Activated CD4-positive, alpha-beta T cell treated with anti-CD3 and anti-CD28 coated beads, Interleukin-2, amount 10 ng/mL, durations not matched to agents 7 days and 5 days (primary cell): ENCODE measurements around the gene MAD1L1. TPM values are rescaled to one million over a fixed set of nuclear protein-coding genes. Genes with fewer than 3 reads are reported as not detected.

ENCODE experiments used
- CTCF ChIA-PET: fragments of 350-600 bp; sonication (Branson Sonifier 250); formaldehyde crosslinking; loops from one replicate; lab custom pipeline; 2021; ENCODE audit warnings: antibody characterized with exemption; lab: Charles Lee
- POLR2A ChIA-PET: fragments of 350-600 bp; sonication (Branson Sonifier 250); formaldehyde crosslinking; loops from one replicate; lab custom pipeline; 2021; ENCODE audit warnings: antibody characterized with exemption; lab: Charles Lee
- DNase-seq: peaks from one replicate; pipeline ENCODE4 v3.0.0-alpha.2; 2020
- H3K27ac Mint-ChIP-seq: one replicate; pipeline ENCODE4 v1.8.0; 2021; ENCODE audit warnings: mild to moderate bottlenecking, moderate library complexity, mixed read lengths
- H3K27me3 Mint-ChIP-seq: one replicate; pipeline ENCODE4 v1.8.0; 2021; ENCODE audit warnings: mixed read lengths
- H3K36me3 Mint-ChIP-seq: one replicate; pipeline ENCODE4 v1.8.0; 2021; ENCODE audit warnings: low read depth, mixed read lengths
- H3K4me1 Mint-ChIP-seq: one replicate; pipeline ENCODE4 v1.8.0; 2021; ENCODE audit warnings: mixed read lengths
- H3K4me3 Mint-ChIP-seq: one replicate; pipeline ENCODE4 v1.8.0; 2021; ENCODE audit warnings: mild to moderate bottlenecking, moderate library complexity, mixed read lengths
- H3K9me3 Mint-ChIP-seq: one replicate; pipeline ENCODE4 v1.8.0; 2021; ENCODE audit warnings: mixed read lengths
- total RNA-seq, 2 experiments: library from RNA; stranded (reverse); gene quantifications; one replicate each; pipeline ENCODE4 v1.2.3, GENCODE V29; 2021

MAD1L1 gene
- total RNA-seq, 2 experiments from 2014 or later: 125 to 127 TPM

DNA sequence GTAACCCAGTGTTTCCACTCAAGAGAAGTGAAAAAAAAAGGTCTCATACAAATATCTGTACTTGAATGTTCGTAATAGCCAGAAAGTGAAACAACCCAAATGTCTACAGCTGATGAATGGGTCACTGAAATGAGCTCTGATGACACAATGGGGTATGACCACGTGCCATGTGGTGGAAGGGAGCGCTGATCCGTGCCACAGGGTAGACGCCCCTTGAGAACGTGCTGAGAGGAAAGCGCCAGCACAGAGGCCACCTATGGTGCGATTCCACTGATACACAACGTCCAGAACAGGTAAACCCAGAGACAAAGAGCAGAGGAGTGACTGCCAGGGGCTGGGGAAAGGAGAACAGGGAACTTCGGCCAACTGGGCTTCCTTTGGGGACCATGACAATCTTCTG lies 50.3 kb downstream of the MAD1L1 start:
- H3K36me3 Mint-ChIP-seq: peaks cover 11% of the 10 kb centered on the region
- no peak for DNase-seq
- H3K27ac Mint-ChIP-seq: no peak overlapping the region
- H3K4me1 Mint-ChIP-seq: no peaks in the 10 kb centered on the region
- no peak overlapping the region for H3K4me3 Mint-ChIP-seq
- H3K9me3 Mint-ChIP-seq: no peaks in the 10 kb centered on the region
- H3K27me3 Mint-ChIP-seq: no peaks in the 10 kb centered on the region
- POLR2A ChIA-PET: interaction anchor here (0.6 kb wide), 1 partner anchor 165 kb away, joined by 3 read pairs; no protein-coding TSS in a partner anchor
- CTCF ChIA-PET: interaction anchor here (1.1 to 1.2 kb wide), 2 partner anchors 13 to 159 kb away, joined by 3 read pairs; no protein-coding TSS in a partner anchor

DNA sequence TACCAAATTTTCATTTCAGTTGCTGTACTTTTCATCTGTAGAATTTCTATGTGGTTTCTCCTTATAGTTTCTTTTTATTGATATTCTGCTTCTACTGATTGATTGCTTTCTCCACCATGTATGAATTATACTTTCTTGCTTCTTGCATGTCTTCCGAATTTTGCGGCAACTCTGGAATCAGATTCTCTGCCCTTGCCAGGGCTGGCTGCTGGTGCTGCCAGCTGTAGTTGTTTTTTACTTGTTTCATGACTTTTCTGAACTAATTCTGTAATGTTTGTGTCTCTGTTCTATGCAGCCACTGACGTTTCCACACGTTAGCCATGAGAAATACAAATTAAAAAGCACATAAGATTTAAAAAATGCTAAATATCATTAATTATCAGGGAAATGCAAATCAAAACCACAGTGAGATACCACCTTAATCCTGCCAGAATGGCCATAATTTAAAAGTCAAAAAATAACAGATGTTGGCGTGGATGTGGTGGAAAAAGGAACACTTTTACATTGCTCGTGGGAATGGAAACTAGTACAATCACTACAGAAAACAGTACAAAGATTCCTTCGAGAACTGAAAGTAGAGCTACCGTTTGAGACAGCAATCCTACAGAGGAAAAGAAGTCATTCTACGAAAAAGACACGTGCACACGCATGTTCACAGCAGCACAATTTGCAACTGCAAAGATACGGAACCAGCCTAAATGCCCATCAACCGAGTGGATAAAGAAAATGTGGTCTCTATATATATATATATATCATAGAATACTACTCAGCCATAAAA lies 51.5 kb downstream of the MAD1L1 start:
- Mint-ChIP-seq H3K4me1 (no peaks in the 10 kb centered on the region), H3K27me3 (no peaks in the 10 kb centered on the region), H3K27ac (peak overlapping the region; percentile 42), H3K4me3 (no peak overlapping the region), H3K36me3 (peaks cover 11% of the 10 kb centered on the region), H3K9me3 (no peaks in the 10 kb centered on the region)
- CTCF ChIA-PET: interaction anchor here (1.1 kb wide), 1 partner anchor 14 kb away, joined by 3 read pairs; no protein-coding TSS in a partner anchor
- POLR2A ChIA-PET: no interaction called here
- no peak for DNase-seq

DNA sequence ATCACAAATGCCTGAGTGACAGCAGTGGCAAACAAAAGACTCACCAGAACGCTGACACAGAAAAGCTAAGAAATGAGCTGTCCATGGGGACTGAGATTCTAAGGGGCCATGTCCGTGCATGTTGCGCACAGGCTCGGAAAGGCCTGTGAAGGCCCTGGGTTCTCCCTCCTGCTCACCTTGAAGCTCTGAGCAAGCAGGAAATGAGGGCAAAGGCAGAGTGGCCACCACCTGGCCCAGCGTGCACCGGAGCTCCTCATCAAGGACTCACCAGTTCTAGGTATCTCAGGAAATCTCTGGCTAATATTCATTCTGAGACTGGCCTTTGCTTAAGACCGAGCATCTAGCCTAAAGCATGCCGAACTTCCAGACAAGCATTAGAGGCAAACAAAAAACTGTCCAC lies 52.7 kb downstream of the MAD1L1 start:
- Mint-ChIP-seq H3K4me3 (no peak overlapping the region), H3K4me1 (peaks cover 4% of the 10 kb centered on the region), H3K36me3 (peaks cover 6% of the 10 kb centered on the region), H3K9me3 (no peaks in the 10 kb centered on the region), H3K27ac (no peak overlapping the region), H3K27me3 (no peaks in the 10 kb centered on the region)
- CTCF ChIA-PET: interaction anchor here (0.6 kb wide), 2 partner anchors 15 to 29 kb away, joined by 3 to 4 read pairs; no protein-coding TSS in a partner anchor
- DNase-seq: no peak
- POLR2A ChIA-PET: interaction anchor here (0.5 kb wide), 1 partner anchor 267 kb away, joined by 3 read pairs; no protein-coding TSS in a partner anchor

DNA sequence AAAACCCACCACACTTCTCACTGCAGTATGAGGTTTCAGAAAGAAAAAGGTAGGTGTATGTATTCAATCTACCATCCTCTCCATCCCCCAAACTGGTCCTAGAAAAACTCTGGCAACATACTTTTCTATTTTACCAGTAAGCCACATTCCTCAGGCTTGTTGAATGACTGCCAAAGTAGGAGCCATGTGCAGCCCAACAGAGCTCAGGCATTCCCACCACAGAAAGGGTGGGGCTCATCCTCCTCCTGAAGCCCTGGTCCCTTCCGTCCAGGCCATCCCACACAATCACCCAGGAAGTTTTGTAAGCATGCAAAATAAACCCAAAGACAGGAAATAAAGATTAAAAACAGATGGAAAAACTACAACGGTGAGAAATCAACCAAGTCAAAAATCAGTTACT lies 57.2 kb downstream of the MAD1L1 start:
- no peak overlapping the region for H3K4me3 Mint-ChIP-seq
- DNase-seq: no peak
- ChIA-PET POLR2A (no interaction called here), CTCF (interaction anchor here (0.6 kb wide), 1 partner anchor 1980 kb away, joined by 3 read pairs; no protein-coding TSS in a partner anchor)
- no peaks in the 10 kb centered on the region for H3K36me3 Mint-ChIP-seq
- H3K27ac Mint-ChIP-seq: no peak overlapping the region
- H3K27me3 Mint-ChIP-seq: no peaks in the 10 kb centered on the region
- H3K9me3 Mint-ChIP-seq: no peaks in the 10 kb centered on the region
- peaks cover 6% of the 10 kb centered on the region for H3K4me1 Mint-ChIP-seq

DNA sequence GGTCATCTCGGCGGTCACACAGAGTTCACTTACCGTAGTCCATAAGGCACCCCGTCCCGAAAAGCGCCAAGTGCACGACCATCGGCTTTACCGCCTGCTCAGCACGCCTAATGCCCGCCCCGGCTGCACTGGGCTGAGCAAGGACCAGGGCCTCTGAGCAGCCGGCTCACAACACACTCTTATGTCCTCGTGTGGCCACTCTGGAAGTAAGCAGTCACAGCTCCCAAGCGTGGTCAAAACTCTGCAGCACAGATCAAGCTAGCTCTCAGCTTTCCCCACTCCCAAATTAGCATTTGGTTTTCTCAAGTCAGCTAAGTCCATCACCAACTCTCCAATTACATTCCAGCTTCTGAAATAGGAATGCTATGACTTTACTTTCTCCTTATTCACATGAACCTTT lies 57.7 kb downstream of the MAD1L1 start:
- H3K36me3 Mint-ChIP-seq: no peaks in the 10 kb centered on the region
- CTCF ChIA-PET: interaction anchor here (0.6 kb wide), 1 partner anchor 1980 kb away, joined by 3 read pairs; no protein-coding TSS in a partner anchor

DNA sequence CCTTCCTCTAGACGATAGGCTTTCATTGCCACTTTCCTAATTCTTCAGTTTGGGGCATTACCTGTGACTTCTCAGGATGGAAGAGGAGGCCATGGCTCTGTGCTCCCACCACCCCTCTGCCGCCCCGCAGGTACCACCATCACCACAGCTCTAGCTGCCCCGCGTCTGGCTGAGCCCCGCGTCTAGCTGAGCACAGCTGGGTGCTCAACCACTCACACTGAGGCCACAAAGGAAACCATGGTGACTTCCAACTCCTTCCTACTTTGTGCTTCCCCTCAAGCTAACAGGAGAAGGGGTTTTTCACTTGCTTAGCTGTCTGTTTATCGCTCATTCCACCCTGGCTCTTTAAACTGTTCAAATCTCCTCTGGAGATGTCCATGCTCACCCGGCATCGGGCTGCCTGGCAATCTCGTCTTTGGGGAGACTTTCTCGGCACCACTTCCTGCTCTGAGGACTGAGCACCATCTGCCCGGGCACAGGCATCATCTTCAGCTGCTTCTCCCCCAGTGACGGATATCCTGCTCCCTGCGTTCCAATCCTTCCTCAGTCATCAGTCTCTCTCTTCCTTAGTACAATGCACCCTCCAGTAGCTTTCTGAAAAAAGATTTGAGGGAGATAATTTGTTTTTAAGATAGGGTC lies 59.4 kb downstream of the MAD1L1 start:
- Mint-ChIP-seq H3K36me3 (no peaks in the 10 kb centered on the region), H3K4me1 (peaks cover 6% of the 10 kb centered on the region), H3K4me3 (no peak overlapping the region), H3K27ac (no peak overlapping the region), H3K9me3 (no peaks in the 10 kb centered on the region), H3K27me3 (no peaks in the 10 kb centered on the region)
- CTCF ChIA-PET: no interaction called here
- no peak for DNase-seq
- POLR2A ChIA-PET: no interaction called here

More for the DNA sequence above, 57.7 kb downstream of the MAD1L1 start:
- no peaks in the 10 kb centered on the region for H3K27me3 Mint-ChIP-seq
- H3K27ac Mint-ChIP-seq: no peak overlapping the region
- peaks cover 6% of the 10 kb centered on the region for H3K4me1 Mint-ChIP-seq
- no peak for DNase-seq
- no peaks in the 10 kb centered on the region for H3K9me3 Mint-ChIP-seq
- H3K4me3 Mint-ChIP-seq: no peak overlapping the region
- POLR2A ChIA-PET: no interaction called here

DNA sequence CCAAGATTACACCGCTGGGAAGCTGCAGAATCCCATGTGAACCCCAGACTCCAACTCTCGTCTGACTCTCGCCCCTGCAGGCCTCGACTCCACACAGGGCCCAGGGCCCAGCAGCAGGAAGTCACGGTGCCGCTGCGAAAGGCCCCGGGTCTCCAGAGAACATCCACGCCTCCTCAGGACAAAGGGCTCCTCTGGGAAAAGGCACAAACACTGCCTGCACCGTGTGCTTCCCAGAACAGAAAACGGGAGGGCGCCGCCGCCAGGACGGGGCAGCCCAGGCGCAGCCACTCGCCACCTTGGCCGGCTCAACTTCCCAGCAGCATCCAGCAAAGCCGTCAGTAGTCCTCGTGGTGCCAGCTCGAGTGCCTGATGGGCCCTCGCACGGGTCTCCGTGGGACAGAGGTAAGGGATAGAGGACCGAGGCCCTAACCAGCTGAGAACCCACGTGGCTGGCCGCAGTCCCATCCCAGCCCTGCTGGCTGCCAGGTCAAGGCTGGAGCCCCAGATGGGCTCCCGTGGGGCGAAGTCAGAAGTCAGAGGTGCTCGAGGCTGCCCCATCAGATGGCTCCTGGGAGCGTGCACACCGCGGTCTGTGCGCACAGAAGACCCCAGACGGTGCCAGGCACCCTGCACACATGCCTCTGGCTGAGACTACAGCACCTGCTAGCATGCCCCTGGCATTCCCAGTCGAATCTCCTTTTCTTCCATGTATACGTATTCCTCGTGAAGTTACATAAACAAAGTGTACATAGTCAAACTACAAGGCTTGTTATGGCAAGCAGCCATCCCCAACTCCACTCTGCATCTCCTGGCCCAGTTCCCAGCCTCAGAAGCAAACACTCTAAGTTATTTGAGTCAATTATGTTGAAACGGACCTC lies 60.2 kb downstream of the MAD1L1 start:
- ChIA-PET CTCF (no interaction called here), POLR2A (no interaction called here)
- Mint-ChIP-seq H3K36me3 (no peaks in the 10 kb centered on the region), H3K27ac (no peak overlapping the region), H3K4me3 (no peak overlapping the region), H3K4me1 (peaks cover 8% of the 10 kb centered on the region), H3K27me3 (no peaks in the 10 kb centered on the region), H3K9me3 (no peaks in the 10 kb centered on the region)
- no peak for DNase-seq

DNA sequence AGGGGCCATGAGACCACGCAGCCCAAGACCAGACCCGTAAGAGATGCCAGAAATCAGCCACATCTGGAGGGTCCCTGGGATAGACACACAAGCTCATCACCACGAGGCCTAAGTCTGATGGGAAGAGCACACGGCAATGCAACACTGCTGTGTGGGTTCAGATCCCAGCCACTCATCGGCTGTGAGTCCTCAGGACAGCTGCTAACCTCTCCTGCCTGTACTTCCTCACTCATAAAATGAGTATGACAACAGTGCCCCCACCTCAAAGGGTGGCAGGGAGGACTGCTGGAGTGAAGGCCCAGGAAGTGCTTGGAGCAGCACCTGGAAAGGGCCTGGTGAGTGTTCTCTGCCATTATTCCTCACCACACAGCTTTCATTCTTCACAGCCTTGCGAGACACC lies 60.9 kb downstream of the MAD1L1 start:
- ChIA-PET POLR2A (no interaction called here), CTCF (interaction anchor here (0.6 kb wide), 1 partner anchor 111 kb away, joined by 3 read pairs; no protein-coding TSS in a partner anchor)
- no peak for DNase-seq
- peaks cover 8% of the 10 kb centered on the region for H3K4me1 Mint-ChIP-seq
- H3K9me3 Mint-ChIP-seq: no peaks in the 10 kb centered on the region
- H3K27ac Mint-ChIP-seq: no peak overlapping the region
- no peak overlapping the region for H3K4me3 Mint-ChIP-seq
- no peaks in the 10 kb centered on the region for H3K36me3 Mint-ChIP-seq
- H3K27me3 Mint-ChIP-seq: no peaks in the 10 kb centered on the region

DNA sequence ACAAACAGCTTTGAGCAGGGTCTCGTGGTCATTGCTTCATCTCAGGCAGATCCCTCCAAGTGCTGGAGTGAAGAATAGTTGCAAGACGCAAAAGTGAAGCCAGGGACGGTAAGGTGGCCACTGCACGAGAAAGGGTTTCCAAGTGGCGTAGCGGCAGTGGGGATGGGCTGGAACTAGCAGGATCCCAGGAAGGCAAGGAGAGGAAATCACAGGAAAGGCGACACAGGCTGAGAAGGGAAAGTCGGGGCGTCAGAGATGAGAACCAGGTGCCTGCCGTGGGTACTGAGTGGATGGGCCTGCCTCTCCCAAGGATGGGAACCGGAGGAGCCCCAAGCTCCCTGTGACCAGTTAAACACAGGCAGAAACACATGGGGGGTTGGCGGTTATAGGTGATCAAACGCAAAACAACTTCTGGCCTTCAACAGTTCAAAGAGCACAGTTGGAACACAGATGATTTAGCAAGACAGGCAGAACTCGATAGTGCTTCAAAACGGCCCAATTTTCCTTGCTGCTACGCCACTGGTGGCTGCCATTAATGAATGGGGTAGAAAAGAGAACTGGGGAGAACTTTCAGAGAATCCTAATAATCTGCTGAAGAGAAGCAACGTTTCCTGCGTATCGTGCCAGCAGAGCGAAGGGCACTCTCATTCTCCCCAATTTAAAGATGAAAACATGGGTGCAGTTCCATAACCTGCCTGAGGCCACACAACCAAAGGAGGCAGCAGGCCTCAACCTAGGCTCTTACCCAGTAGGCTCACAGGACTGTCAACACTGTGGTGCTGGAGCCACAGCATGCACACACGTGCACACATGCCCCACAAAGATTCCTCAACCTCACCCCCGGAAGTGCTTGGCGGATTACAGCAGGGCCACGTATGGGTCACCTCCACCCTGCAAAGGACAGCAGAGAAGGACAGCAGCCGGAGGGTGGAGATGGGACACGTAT lies 61.9 kb downstream of the MAD1L1 start:
- ChIA-PET CTCF (interaction anchor here (0.6 kb wide), 1 partner anchor 110 kb away, joined by 3 read pairs; no protein-coding TSS in a partner anchor), POLR2A (no interaction called here)
- H3K4me1 Mint-ChIP-seq: peaks cover 8% of the 10 kb centered on the region
- H3K27ac Mint-ChIP-seq: no peak overlapping the region
- no peak overlapping the region for H3K4me3 Mint-ChIP-seq
- H3K36me3 Mint-ChIP-seq: no peaks in the 10 kb centered on the region
- no peak for DNase-seq
- H3K27me3 Mint-ChIP-seq: no peaks in the 10 kb centered on the region
- no peaks in the 10 kb centered on the region for H3K9me3 Mint-ChIP-seq

DNA sequence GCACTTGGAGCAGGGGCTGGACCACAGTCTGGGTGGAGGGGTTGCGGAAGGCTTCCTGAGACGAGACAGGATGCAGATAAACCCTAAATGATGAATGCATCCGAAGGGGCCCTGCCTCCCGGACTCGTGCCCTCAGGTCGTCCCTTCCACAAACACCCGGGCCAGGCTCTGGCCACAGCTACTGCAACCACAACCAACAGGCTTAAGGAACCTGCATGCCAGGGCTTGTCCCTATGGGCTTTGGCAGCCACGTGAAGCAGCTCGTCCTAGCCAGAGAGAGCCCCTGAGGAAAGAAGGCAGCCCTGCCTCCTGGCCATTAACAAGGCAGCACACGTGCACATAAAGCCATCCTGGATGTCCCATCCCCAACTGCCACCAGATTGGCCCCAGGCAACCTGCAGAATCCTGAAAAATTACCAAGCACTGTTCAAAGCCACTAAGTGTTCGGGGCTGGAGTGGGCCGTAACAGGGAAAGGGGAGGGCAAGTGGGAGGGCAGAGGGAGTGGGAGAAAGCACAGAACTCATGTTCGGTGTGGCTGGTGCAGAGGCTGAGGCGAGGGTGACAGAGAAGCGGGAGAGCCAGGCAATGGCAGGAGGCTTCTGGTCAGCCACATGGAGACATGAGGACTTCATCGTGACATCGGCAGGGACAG lies 62.7 kb downstream of the MAD1L1 start:
- CTCF ChIA-PET: interaction anchor here (1.1 kb wide), 1 partner anchor 45 kb away, joined by 3 read pairs; no protein-coding TSS in a partner anchor

DNA sequence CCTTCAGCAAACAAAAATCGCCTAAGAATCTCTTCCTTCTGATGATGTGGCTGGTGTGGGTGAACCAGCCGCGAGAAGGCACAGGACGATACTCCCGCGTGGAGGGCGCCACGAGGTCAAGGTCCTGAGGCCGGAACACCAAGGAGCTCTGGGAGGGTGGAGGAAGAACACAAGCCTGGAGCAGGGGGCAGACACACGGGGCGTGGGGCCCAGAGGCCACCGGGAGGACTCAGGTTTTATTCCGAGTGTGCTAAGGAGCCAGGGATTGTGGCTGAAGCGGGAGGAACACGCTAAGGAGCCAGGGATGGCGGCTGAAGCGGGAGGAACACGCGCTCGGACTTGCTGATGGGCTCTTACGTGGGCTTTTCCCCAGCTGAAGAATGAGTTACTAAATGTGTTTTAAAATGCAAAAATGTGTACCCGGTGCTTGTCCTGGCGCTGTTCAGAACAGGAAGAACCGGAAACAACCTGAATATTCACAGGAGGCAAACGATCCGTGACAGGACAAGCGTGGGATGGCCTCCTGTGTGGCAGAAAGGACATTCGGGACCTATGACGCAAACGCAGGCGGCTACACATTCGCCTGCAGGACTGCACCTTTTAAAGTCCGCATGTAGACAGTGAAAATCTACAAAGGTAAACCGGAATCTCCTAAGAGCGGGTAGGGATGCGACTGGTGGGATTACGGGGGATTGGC lies 64.0 kb downstream of the MAD1L1 start:
- Mint-ChIP-seq H3K9me3 (no peaks in the 10 kb centered on the region), H3K27me3 (no peaks in the 10 kb centered on the region), H3K4me3 (no peak overlapping the region), H3K27ac (no peak overlapping the region), H3K36me3 (no peaks in the 10 kb centered on the region), H3K4me1 (peaks cover 3% of the 10 kb centered on the region)
- ChIA-PET CTCF (interaction anchor here (1.1 kb wide), 1 partner anchor 46 kb away, joined by 3 read pairs; no protein-coding TSS in a partner anchor), POLR2A (no interaction called here)
- DNase-seq: no peak

More for the DNA sequence above, 62.7 kb downstream of the MAD1L1 start:
- Mint-ChIP-seq H3K9me3 (no peaks in the 10 kb centered on the region), H3K4me3 (no peak overlapping the region), H3K27ac (no peak overlapping the region), H3K36me3 (no peaks in the 10 kb centered on the region), H3K4me1 (peaks cover 3% of the 10 kb centered on the region), H3K27me3 (no peaks in the 10 kb centered on the region)
- DNase-seq: no peak
- POLR2A ChIA-PET: no interaction called here
